OCI-LY1 (cell line): ENCODE data around the gene SLC35C1.

Experiments
- H2AFZ ChIP-seq: fragments of 200-600 bp; sonication (generic), shearing (Covaris generic); 2 replicates; pipeline ENCODE4 v1.6.0; 2014; ENCODE audit warnings: antibody characterized with exemption, mild to moderate bottlenecking, low read length
- H3F3A ChIP-seq: fragments of 200-600 bp; sonication (generic), shearing (Covaris generic); 2 replicates; pipeline ENCODE4 v1.6.0; 2014; ENCODE audit warnings: mild to moderate bottlenecking, antibody characterized with exemption, low read length, moderate library complexity; ENCODE audit not compliant: insufficient read depth
- H3K27ac ChIP-seq: fragments of 200-600 bp; sonication (generic); 2 replicates; pipeline ENCODE4 v1.5.1; 2014; ENCODE audit warnings: low read length, mixed run types, mild to moderate bottlenecking, low read depth; ENCODE audit not compliant: poor library complexity, severe bottlenecking
- H3K27me3 ChIP-seq: fragments of 200-600 bp; sonication (generic); 2 replicates; pipeline ENCODE4 v1.6.0; 2014; ENCODE audit warnings: antibody characterized with exemption, mild to moderate bottlenecking, low read length, moderate library complexity; ENCODE audit not compliant: insufficient read depth
- H3K36me3 ChIP-seq: fragments of 200-600 bp; sonication (generic); 2 replicates; pipeline ENCODE4 v1.6.1; 2014; ENCODE audit warnings: mild to moderate bottlenecking, antibody characterized with exemption, low read length, moderate library complexity, mixed read lengths; ENCODE audit not compliant: insufficient read depth
- H3K4me1 ChIP-seq: fragments of 200-600 bp; sonication (generic); 2 replicates; pipeline ENCODE4 v1.5.1; 2014; ENCODE audit warnings: mild to moderate bottlenecking, low read length, moderate library complexity; ENCODE audit not compliant: insufficient read depth, severe bottlenecking
- H3K4me2 ChIP-seq: fragments of 200-600 bp; sonication (generic), shearing (Covaris generic); 2 replicates; pipeline ENCODE4 v1.6.1; 2014; ENCODE audit warnings: low read length
- H3K4me3 ChIP-seq: fragments of 200-600 bp; sonication (generic); 2 replicates; pipeline ENCODE4 v1.5.1; 2014; ENCODE audit warnings: low read length, low read depth, mild to moderate bottlenecking, mixed read lengths; ENCODE audit not compliant: poor library complexity, severe bottlenecking
- H3K79me2 ChIP-seq: fragments of 200-600 bp; shearing (Covaris generic); 2 replicates; pipeline ENCODE4 v1.6.1; 2016; ENCODE audit warnings: mixed run types, low read length, mixed read lengths; ENCODE audit not compliant: insufficient read depth
- H3K9ac ChIP-seq: fragments of 200-600 bp; sonication (generic), shearing (Covaris generic); 2 replicates; pipeline ENCODE4 v1.6.1; 2014; ENCODE audit warnings: mild to moderate bottlenecking, low read length, mixed read lengths
- H3K9me2 ChIP-seq: fragments of 200-600 bp; sonication (generic), shearing (Covaris generic); 2 replicates; pipeline ENCODE4 v1.6.1; 2014; ENCODE audit warnings: low read depth, mild to moderate bottlenecking, low read length, mixed read lengths
- H3K9me3 ChIP-seq: fragments of 200-600 bp; shearing (Covaris generic); 2 replicates; pipeline ENCODE4 v1.6.1; 2014; ENCODE audit warnings: low read length, mixed read lengths
- H4K20me1 ChIP-seq: fragments of 200-600 bp; sonication (generic), shearing (Covaris generic); 2 replicates; pipeline ENCODE4 v1.6.0; 2016; ENCODE audit warnings: mild to moderate bottlenecking, low read length; ENCODE audit not compliant: insufficient read depth
- EZH2 ChIP-seq: fragments of 200-600 bp; sonication (generic), shearing (Covaris generic); IDR thresholded peaks from 2 replicates; pipeline ENCODE4 v1.8.0; 2017; ENCODE audit warnings: borderline replicate concordance, mixed run types, mild to moderate bottlenecking, antibody characterized with exemption, low read length, moderate library complexity, mixed read lengths
- TF ChIP-seq, protein P1 (sequence below): fragments of 200-600 bp; sonication (generic), shearing (Covaris generic); IDR thresholded peaks from 2 replicates; pipeline ENCODE4 v1.5.1; 2017; ENCODE audit warnings: mild to moderate bottlenecking, antibody characterized with exemption, low read length, moderate library complexity, mixed read lengths

SLC35C1 gene

DNA sequence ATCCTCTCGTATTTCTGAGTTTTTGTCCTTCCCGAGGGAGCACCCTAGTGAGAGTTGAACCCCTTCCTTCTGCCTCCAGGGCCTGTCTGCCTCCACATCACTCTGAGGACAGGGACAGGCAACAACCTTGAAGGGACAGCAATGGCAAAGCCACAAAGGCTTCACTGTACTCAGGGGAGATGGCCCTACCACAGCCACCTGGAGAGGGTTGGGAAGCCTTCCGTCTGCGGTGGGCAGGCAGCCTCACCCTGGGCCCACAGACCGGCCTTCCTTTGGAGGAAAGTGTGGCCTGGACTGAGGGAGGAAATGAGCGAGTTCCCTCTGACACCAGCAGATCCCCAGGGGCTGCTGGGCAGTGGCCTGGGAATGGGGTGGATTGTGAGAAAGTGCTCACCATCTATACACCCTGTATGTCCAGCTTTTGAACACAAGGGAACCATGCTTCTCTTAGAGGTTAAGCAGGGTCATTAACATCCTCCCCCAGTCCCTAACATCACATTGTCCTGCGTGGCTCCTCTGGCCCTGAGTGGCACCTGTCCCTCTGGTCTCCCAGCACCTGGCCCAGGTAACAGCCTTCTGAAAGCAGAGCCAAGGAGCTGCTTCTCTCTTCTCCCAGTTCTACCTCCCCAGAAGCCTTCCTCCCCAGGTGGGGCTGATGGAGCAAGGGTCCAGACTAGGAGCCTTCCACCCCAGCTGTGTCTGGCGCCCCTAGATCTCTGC is 6.8 kb downstream of the SLC35C1 start:
- H3K9me2 ChIP-seq, result no peaks in the 10 kb centered on the region
- no peaks in the 10 kb centered on the region for H3K9me3 ChIP-seq
- no peak overlapping the region for H3K4me2 ChIP-seq
- H3F3A ChIP-seq, result no peaks in the 10 kb centered on the region
- H3K27me3 ChIP-seq, result no peaks in the 10 kb centered on the region
- peaks cover 14% of the 10 kb centered on the region for H3K4me1 ChIP-seq
- H4K20me1 ChIP-seq, result no peaks in the 10 kb centered on the region
- TF ChIP-seq, protein P1, sequence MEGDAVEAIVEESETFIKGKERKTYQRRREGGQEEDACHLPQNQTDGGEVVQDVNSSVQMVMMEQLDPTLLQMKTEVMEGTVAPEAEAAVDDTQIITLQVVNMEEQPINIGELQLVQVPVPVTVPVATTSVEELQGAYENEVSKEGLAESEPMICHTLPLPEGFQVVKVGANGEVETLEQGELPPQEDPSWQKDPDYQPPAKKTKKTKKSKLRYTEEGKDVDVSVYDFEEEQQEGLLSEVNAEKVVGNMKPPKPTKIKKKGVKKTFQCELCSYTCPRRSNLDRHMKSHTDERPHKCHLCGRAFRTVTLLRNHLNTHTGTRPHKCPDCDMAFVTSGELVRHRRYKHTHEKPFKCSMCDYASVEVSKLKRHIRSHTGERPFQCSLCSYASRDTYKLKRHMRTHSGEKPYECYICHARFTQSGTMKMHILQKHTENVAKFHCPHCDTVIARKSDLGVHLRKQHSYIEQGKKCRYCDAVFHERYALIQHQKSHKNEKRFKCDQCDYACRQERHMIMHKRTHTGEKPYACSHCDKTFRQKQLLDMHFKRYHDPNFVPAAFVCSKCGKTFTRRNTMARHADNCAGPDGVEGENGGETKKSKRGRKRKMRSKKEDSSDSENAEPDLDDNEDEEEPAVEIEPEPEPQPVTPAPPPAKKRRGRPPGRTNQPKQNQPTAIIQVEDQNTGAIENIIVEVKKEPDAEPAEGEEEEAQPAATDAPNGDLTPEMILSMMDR, result no peak
- no peak for TF ChIP-seq EZH2
- no peaks in the 10 kb centered on the region for H3K79me2 ChIP-seq
- H3K4me3 ChIP-seq, result no peak overlapping the region
- no peak overlapping the region for H2AFZ ChIP-seq
- H3K36me3 ChIP-seq, result peaks cover 8% of the 10 kb centered on the region
- no peak overlapping the region for H3K9ac ChIP-seq
- H3K27ac ChIP-seq, result no peak overlapping the region

DNA sequence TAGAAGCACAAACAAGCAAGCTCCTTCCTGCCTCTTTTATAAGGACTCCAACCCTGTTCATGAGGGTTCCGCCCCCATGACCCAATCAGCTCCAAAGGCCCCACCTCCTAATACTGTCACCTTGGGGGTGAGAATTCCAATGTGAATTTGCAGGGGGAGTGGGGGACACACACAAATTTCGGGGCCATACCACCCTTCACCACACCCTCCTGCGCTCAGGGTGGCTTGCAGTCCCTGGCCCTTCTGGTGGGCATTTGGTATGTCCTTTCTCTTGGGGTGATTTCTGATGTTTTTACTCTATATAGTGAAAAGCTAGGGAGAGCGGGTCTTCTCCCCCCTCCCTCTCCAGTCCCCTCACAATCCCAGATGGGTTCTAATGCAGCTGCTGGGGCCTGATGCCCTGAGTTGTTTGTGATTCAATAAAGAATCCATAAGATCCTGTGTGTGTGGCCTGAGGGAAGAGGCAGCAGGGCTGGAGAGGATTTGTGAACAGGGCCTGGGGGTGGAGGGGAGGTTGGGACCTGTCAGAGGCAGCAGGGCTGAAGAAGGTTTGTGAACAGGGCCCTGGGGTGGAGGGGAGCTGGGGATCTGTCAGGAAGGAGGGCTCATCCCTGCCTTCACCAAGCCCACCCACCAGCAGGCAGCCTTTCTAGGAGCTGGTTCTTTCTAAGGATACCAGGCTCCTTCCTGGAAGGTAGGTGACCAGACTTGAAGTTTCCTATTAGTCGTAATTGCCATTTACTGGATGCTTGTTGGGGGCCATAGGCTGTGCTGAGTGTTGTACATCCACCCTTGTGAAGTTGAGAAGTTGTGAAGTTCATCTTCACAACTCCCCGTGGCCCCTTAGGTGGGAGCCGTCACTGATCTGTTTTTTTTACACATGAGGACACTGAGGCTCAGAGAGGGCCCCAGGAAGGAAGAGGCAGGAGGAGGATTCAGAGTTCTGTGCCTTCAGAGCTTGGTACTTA is 7.9 kb downstream of the SLC35C1 start:
- H3K79me2 ChIP-seq, result no peaks in the 10 kb centered on the region
- no peak overlapping the region for H3K9ac ChIP-seq
- H3K9me3 ChIP-seq, result no peaks in the 10 kb centered on the region
- no peaks in the 10 kb centered on the region for H3K9me2 ChIP-seq
- peaks cover 8% of the 10 kb centered on the region for H3K36me3 ChIP-seq
- no peak overlapping the region for H3K4me3 ChIP-seq
- TF ChIP-seq, protein P1, result no peak
- TF ChIP-seq EZH2, result no peak
- no peak overlapping the region for H3K4me2 ChIP-seq
- H3K27ac ChIP-seq, result no peak overlapping the region
- peaks cover 14% of the 10 kb centered on the region for H3K4me1 ChIP-seq
- no peaks in the 10 kb centered on the region for H4K20me1 ChIP-seq
- no peak overlapping the region for H2AFZ ChIP-seq
- no peaks in the 10 kb centered on the region for H3F3A ChIP-seq
- H3K27me3 ChIP-seq, result no peaks in the 10 kb centered on the region

DNA sequence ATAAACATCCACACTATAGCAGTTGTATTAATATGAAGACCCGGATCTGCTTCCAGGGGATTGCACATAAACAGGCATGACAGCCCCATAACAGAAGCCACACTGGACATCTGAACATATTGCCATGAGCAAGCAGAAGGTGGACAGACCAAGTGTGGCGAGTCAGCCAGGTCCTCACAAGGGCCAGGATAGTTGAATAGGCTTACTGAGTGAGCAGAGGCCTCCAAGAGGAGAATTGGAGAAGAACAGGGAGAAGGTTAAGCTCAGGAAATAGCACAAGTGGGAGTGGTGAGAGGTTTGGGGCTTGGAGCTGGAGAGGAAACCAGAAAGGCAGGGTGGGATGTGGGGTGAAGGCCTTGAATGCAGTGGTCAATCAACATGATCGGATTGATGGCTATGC is 10.8 kb downstream of the SLC35C1 start:
- peaks cover 22% of the 10 kb centered on the region for H3K4me1 ChIP-seq
- no peaks in the 10 kb centered on the region for H3K27me3 ChIP-seq
- H3K9me3 ChIP-seq, result no peaks in the 10 kb centered on the region
- H3K9ac ChIP-seq, result no peak overlapping the region
- H3K9me2 ChIP-seq, result no peaks in the 10 kb centered on the region
- no peaks in the 10 kb centered on the region for H4K20me1 ChIP-seq
- TF ChIP-seq EZH2, result no peak
- TF ChIP-seq, protein P1, result no peak
- no peaks in the 10 kb centered on the region for H3K79me2 ChIP-seq
- no peak overlapping the region for H3K27ac ChIP-seq
- H2AFZ ChIP-seq, result no peak overlapping the region
- no peak overlapping the region for H3K4me3 ChIP-seq
- H3K36me3 ChIP-seq, result peaks cover 7% of the 10 kb centered on the region
- H3F3A ChIP-seq, result no peaks in the 10 kb centered on the region
- no peak overlapping the region for H3K4me2 ChIP-seq
